Forelimb muscle (tissue), 1 donor: ENCODE results near the gene TMEM164. TPM values are rescaled to one million over a fixed set of nuclear protein-coding genes. Genes with fewer than 3 reads are reported as not detected.

ENCODE experiments used
- DNase-seq: peaks from one replicate; pipeline ENCODE4 v3.0.0-alpha.2; 2013; ENCODE audit warnings: low read depth
- polyA plus RNA-seq: library from polyadenylated mRNA; unstranded; fragments of 120-200 nt; gene quantifications from one replicate; pipeline ENCODE4 v1.2.1, GENCODE V29; 2013; ENCODE audit not compliant: insufficient read length

Gene TMEM164
- polyA plus RNA-seq, 1 donor, result 23.1 TPM

DNA sequence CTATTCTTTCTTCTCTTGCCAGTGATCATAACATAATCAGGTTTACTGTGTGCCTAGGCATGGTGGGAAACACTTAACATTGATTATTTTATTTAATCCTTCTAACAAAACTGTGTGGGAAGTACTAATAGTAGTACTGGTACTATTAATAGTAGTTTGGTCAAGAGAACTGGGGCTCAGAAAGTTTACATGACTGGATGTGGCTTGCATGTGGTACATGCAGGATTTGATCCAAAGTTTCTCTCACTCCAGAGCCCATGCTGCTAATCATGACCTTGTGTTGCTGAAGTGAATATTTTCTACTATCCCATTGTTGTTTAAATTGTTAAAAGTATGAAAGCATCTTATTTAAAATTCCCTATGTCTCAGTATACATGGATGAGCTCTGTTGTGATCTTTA is 78.4 kb downstream of the TMEM164 start:
- no peak for DNase-seq

DNA sequence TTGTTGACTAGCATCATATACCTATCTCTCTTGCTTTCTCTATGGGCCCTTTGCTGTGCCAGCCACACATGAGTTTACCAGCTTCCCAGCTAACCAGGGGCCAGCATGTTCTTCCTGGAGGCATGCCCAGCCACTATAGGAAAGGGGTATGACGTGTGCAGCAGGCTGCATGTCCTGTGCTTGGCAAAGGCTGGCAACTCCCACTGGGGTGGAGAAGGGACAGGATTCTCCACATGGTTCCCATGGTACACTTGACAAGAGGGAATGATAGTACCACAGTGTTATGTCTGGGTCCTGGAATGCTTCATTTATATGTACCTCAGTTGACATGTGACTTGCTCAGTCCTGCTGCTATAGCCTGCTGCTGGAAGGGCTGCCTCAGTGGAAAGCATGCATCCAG is 78.8 kb downstream of the TMEM164 start:
- no peak for DNase-seq

DNA sequence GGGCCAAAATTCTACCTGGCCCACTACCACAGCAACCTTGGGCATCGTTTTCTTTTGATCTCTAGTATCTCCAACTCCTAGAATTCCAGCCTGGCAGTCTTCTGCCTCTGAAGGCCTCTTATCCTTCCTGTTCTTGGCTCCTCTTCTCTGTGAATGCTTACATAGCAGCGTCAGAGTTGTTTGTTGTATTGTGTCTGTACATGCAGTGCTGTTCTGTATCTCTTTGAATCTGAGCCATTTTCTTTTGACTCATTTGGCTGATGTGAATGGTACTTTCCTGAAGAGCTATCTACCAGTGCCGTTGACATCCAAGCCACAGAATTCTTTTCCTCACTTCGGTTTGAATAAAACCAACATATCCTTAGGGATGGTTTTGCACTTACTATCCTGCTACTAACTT is 79.2 kb downstream of the TMEM164 start:
- no peak for DNase-seq

DNA sequence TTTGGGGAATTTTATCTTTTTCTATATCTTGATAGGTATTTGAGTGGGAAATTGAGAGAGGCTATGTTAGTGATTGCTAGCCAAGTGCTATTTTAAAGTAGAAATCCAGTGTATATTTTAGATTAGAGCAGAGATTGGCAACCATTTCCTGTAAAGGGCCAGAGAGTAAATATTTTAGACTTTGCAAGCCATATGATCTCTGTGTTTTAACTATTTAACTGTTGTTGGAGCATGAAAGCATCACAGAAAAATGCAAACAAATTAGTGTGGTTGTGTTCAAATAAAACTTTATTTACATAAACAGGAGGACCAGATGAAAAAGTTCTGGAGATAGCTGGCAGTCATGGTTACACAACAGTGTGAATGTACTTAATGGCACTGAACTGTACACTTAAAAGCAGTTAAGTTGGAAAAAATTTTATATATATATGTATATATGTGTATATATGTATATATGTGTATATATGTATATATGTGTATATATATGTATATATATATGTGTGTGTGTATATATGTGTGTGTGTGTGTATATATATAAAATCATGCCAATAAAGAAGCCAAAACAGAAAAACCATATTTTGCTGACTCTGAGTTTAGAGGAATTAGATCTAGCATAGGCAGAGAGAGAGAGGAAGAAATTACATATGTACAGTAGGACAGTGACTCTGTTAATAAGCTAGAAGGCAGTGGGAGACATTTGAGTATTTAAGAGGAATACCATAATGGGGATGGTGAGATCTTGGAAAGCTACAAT is 83.4 kb downstream of the TMEM164 start:
- no peak for DNase-seq

DNA sequence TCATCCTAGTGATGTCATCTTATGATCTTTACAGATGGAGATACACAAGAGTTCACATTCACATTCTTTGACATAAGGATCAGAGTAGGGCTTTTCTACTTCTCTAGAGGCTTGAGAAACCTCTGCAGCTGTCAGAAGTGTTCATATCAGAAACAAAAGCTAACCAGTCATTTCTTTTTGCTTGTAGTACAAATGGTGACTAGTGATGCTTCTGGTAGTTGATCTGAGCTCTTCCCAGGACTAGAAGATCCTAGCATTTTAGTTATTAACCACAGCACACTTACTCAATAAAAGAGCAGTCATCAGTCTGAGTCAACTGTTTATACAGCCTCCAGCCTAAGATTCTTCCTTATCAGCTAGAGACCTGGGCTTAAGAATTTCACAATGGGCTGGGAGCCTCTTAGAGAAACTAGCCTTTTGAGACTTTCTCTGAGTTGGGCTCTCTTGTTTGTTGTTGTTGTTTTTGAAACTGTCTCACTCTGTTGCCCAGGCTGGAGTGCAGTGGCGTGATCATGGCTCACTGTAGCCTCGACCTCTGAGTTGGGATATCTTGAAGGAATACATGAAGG is 84.1 kb downstream of the TMEM164 start:
- DNase-seq, result no peak

DNA sequence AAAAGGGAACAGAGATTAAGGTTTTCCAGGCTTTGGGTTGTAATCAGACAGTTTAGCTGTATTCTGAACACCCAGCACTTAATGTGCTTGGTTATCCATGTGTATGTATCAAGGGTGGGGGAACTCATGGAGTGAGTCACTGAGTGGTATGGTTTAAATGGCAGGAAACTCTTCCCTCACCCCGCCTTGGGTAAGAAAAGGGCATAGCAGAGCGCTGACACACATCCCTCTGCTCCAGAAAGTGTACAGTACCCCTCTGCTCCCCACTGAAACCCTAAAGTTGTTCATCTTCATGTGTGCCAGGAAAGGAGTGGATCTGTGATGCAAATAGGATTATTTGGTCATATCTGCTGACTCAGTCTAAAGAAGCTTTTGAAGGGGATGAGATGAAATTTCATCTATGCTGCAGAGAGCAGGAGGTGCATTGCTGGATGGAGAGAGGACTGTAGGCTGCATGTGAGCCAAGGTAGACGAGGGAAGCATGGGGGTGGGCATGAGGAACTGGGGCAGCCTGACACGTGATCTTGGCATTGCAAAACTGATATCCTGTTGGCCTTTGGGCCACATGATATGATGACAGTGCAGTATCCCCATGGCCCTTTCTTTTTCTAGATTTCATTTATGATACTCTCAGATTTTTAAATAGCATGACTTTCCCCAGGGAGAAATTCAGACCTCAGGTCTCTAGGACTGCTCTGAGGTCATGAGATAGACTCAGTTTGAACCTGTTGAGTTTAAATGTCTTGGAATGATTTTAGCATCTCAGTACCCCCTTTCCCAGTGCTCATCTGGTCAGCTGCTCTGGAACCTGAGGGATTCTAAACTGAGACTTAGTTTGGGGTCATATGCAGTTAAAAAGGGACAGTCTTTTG is 84.8 kb downstream of the TMEM164 start:
- no peak for DNase-seq

DNA sequence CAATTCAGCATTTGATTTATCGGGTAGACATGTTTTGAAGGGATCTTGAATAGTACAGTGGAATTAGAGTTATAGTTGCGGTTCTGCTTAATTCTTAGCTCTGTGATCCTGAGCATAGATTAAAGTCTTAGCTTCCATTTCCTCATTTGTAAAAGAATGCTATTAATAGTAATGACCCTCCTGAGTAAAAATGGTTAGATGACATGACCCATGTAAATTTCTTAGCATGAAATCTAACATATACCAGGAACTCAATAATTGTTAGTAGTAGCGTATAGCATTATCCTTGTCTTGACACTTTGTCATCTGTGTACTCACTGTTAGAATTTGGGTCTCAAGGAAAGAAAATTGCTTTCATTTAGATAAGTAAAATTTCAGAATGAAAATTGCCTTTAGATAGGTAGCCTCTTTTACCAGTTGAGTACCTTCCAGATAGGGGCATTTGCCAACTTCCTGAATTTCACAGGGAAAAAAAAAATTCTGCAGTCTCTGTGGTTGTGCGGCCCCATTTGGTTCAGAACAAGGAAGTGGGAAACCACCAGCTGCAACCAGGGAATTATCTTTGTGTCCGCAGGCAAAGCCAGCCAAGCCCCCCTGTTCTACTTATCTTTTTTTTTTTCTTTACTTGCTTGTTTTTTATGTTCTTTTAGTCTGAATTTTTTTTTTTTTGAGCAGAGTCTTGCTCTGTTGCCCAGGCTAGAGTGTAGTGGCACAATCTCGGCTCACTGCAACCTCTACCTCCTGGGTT is 86.9 kb downstream of the TMEM164 start:
- no peak for DNase-seq

DNA sequence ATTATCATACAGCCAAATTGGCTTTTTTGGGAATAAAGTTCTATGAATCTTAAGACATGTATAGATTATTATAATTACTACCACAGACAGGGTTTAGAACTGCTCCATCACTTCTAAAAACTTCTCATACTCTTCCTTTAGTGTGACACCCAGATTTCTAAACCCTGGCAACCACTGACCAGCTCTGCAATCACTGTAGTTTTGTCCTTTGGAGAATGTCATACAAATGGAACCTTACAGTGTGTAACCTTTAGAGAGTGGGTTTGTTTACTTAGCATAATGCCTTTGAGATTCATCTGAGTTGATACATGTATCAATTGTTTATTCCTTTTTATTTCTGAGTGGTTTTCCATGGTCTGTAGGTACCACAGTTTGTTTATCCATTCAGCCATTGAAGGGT is 95.0 kb downstream of the TMEM164 start:
- DNase-seq, result no peak

DNA sequence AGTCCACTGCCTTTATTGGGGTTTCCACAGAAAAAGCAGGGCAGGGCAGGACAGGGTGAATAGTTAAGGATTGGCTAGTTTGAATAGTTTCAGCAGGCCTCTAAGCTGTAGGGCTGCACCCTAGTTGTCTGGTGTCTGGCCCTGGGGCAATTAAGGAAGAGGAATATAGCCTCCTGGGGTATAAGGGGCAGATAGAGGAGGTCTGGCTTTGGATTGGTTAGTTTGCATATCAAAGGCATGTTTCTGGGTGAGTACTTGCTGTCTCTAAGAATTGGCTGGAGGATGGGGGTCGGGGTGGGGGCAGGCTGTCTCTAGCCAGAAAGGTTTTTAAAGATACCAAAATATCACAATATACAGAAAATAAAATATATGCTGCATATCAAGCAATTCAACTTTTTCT is 100.4 kb downstream of the TMEM164 start:
- DNase-seq, result no peak

DNA sequence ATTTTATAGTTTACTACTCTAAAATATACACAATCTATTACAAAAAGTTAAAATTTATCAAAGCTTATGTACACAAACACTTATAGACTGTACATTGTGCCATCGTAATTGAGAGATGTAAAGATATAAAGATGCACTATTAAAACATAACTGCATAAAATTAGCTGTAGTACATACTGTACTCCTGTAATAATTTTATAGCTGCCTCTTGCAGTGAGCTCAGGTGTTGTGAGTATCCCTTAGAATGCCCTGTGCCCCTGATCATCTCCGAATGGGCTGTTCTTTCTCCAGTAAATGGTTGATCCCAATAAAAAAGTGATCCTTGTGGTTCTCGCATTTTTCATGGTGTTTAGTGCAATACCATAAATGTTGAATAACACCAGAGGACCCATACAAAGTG is 101.2 kb downstream of the TMEM164 start:
- no peak for DNase-seq

DNA sequence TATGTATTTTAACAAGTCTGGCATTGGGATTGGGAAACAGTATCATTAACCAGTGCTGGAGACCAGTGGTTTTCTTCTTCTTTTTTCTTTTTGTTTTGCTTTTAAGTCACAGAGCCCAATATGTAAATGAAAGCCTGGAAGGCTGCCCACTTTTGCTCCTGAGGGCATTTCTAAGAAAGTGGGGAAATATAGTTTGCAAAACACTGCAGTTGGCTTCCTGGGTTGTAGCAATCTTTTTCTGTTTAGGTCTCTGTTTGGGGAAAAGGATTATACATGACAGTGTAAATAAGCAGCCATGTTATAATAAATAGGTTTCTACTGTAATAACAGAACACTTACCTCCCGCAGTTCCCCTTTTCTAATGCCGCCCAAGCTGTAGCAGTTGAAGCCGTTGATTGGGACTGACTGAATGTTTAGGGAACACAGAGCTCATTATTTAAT is 105.5 kb downstream of the TMEM164 start:
- DNase-seq, result no peak

DNA sequence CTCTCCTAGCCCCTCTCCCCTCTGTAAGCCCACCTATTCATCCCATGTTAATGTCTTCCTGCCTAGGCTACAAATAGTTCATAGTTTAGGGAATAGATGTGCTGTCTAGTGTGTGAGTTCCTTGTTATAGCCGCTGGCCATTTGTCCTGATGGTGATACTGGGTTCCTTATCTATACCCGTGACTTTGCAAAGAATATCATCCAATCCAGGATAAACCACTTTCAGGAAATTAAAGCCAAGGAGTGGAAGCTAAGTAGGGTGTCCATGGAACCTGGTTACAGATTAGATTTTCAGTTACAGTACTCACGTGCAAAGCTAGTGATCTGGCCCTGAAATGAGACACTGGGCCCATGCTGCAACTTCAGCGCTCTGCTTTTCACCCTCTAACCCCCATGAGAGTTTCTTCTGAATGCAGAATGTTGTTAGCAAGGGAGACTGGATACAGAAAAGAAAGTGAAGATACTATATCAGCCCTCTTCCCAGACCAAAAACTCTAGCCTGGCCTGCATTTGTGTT is 111.4 kb downstream of the TMEM164 start:
- DNase-seq, result no peak

DNA sequence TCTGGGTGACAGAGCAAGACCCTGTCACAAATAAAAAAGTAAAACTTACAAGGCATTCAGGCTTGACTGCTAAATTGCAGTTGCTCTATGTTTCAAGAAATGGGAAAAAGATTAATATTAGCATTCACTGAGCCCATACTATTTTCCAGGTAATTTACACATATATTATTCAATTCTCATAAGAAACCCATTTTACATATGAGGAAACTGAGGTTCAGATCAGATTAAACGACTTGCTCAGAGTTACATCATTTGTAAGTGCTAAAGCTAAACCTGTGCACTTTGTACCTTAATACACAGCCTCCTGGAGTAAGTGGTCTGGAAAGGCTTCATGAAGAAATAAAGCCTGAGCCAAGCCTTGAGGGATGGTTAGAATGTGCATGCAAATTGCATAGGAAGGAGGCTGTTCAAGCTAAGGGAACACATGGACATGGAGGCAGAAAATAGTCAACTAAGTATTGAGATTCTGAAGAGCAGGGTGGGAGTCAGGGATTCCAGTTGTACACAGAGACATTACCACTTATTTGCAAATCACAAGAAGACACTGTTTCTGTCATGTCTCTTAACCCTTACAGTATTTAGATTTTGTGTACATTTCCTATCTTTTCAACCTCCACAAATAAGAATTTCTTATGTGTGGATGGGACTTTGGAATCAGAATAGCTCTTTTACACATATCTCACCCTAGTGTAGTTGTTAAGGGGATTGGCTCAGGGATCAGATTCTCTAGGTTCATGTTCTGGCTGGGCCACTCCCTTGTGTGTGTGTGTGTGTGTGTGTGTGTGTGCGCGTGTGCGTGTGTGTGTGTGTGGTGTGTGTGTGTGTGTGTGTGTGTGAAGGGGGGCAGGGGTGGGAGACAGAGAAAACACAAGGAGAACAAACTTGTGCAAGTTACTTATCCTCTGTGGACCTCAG is 113.4 kb downstream of the TMEM164 start:
- DNase-seq, result no peak

DNA sequence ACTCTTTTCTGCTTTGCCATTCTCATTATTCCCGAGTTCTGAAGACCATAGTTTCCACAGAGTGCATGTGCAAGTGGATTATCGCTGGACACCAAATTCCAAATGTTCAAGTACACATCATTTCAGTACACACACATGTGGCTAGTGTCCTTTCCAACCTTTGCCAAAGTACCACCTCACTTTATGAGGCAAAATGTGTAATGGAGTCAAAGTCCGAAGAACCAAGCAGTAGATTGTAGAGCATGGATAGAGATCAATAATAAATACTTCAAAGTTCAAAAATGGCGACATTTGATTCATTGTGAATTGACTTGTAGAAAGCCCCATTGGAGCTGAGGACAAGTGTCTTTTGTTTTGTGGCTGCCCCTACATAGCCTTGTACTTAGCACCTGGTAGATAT is 115.6 kb downstream of the TMEM164 start:
- DNase-seq, result no peak

DNA sequence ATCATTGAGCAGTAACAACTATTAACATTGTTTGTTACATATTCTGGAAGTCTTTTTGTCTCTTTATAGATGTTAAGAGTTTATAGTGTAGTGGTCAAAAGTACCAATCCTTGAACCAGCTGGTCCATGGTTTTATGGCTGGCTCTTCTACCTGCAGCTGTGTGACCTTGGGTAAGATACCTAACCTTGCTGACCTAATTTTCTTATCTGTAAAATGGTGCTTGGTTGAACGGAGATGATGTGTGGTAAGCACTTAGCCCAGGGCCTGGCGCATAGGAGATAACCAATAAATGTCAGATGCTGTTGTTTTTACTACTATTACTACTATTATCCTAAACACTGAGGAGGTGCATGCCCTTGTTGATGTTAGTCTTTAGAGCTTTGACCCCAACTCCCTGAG is 116.6 kb downstream of the TMEM164 start:
- no peak for DNase-seq

DNA sequence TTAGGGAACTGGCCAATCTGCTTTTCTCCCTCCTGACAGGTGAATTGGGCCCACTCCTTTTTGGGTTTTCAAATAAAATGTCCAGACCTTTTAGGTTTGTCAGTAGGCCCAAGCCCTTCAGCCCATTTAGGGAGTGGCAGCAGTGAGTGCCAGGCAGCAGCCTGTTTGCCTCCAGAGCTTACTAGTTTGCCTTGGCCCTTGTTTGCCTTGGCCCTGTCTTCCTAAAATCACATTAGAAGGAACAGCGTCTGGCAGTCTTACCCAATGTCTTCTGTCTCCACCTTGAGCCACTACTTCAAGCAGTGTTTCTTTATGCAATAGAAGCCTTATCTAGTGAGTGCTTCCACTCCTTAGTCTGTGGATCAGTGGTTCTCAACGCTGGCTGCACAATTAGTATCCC is 117.1 kb downstream of the TMEM164 start:
- DNase-seq, result no peak

DNA sequence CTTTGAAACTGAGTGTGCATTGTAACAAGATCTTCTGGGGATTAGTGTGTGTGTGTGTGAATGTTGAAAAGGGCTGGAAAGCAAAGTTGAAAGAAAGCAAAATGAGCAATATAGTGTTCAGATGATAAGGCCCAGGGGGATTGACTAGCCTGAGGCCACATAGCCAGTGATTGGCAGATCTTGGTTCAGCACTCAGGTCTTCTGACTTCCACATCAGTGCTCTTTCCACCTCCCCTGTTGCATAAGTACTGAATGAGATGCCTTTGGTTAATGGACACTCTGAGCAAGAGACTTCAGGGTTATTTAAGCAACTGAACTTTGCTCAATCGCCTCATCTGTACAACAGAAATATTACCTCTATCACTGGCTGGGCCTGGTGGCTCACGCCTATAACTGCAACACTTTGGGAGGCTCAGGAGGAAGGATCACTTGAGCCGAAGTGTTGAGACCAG is 120.4 kb downstream of the TMEM164 start:
- no peak for DNase-seq

DNA sequence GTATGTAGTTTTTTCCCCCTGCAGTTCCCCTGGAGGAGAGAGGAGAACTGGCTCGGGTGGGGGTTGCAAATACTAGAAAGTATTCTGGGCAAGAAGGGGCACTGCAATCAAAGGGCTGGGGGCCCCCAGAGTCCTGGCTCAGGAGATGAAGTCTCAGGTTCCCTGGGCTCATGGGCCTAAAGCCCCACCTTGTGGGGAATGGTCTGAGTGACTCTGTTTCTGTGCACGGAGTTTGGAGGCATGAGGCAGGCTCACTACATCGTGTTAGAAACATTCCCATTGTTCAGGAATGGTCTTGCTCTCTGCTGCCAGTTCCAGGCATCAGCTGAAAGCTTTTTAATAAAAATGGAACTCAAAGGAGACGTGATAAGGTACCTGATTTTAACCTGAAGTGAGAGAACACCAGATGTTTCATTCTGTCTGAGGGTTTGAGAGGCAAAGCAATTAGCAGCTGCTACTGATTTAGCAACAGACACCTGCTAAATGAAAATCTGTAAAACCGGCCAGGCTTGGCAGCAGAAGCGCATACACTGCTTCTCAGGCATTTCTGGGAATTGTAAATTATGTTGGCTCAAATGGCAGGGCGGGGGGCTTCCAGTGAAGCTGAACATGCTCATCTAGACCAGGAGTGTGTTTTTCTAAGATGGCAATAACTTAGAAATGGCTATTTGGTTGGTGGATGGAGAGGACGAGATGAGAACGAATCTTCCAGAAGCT is 122.7 kb downstream of the TMEM164 start:
- DNase-seq, result no peak

DNA sequence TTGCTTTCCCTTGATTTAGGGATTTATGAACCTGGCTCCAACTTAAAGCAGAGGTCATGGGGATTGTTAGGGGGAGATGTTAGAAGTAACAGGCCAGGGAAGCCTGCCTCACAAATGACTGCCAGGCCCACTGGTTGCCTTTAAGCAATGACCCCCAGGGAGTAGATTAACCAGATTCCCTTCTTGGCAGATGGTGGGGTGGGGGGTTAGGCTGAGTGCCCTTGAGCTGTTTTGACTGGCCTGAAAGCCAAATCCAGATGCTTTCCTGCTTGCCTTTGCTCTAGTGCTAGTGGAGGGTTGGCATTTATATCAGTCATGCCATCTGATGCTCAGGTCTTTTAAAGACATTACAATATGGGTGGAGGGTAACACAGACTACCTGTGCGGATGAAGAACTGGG is 128.1 kb downstream of the TMEM164 start:
- DNase-seq, result no peak
